CD14-positive monocyte (primary cell): ENCODE results near the gene ZC3HAV1L. TPM values are rescaled to one million over a fixed set of nuclear protein-coding genes. Genes with fewer than 3 reads are reported as not detected.

Experiments used
- DNase-seq, 3 donors: peaks; one replicate each; pipeline ENCODE4 v3.0.0-alpha.2; 2011 to 2022
- H2AFZ ChIP-seq: 2 replicates; pipeline ENCODE4 v1.6.0; 2012; ENCODE audit warnings: mild to moderate bottlenecking, low read depth, low read length, inconsistent platforms; ENCODE audit not compliant: insufficient read depth, poor library complexity, severe bottlenecking
- H3K27ac ChIP-seq, 2 donors: 1 replicate in 1 of 2; 2 replicates in 1 of 2; pipeline ENCODE4 v1.5.1; 2012 to 2013; ENCODE audit warnings: low read length in 2 of 2, control low read depth in 1 of 2, inconsistent platforms in 1 of 2, low read depth in 1 of 2, mild to moderate bottlenecking in 1 of 2
- H3K27me3 ChIP-seq, 2 donors: one replicate each; pipeline versions ENCODE4 v1.6.0 to v1.6.1; 2011 to 2013; ENCODE audit warnings: low read length in 2 of 2; ENCODE audit not compliant: control insufficient read depth in 2 of 2, insufficient read depth in 2 of 2
- H3K36me3 ChIP-seq, 2 donors: replicated peaks in 1 of 2; 1 replicate in 1 of 2; 2 replicates in 1 of 2; pipeline versions ENCODE4 v1.5.1 to v1.6.1; 2012 to 2013; ENCODE audit warnings: low read length in 2 of 2, control low read depth in 1 of 2, inconsistent platforms in 1 of 2, mild to moderate bottlenecking in 1 of 2; ENCODE audit not compliant: insufficient read depth in 2 of 2, control insufficient read depth in 1 of 2
- H3K4me1 ChIP-seq, 2 donors: 1 replicate in 1 of 2; 2 replicates in 1 of 2; pipeline versions ENCODE4 v1.5.1 to v1.6.1; 2012 to 2013; ENCODE audit warnings: low read length in 2 of 2, control low read depth in 1 of 2, inconsistent platforms in 1 of 2, mild to moderate bottlenecking in 1 of 2, moderate library complexity in 1 of 2; ENCODE audit not compliant: insufficient read depth in 2 of 2, control insufficient read depth in 1 of 2
- H3K4me2 ChIP-seq: replicated peaks from 2 replicates; pipeline ENCODE3; 2012; ENCODE audit warnings: low read length, moderate library complexity, mild to moderate bottlenecking; ENCODE audit not compliant: poor library complexity, severe bottlenecking; ENCODE audit errors: extremely low read depth
- H3K4me3 ChIP-seq, 3 experiments: fragments of 200-600 bp in 1 of 3; sonication (generic) in 1 of 3; replicated peaks in 1 of 3; 1 replicate in 2 of 3; 2 replicates in 1 of 3; pipeline ENCODE4 v1.5.1; 2011 to 2013; ENCODE audit warnings: low read length in 3 of 3, mild to moderate bottlenecking in 3 of 3, control low read depth in 2 of 3, low read depth in 2 of 3, inconsistent platforms in 1 of 3, moderate library complexity in 1 of 3
- H3K79me2 ChIP-seq: 2 replicates; pipeline ENCODE4 v1.6.0; 2012; ENCODE audit warnings: mild to moderate bottlenecking, control low read depth, inconsistent platforms, low read length, moderate library complexity; ENCODE audit not compliant: insufficient read depth
- H3K9ac ChIP-seq: 2 replicates; pipeline ENCODE4 v1.6.0; 2017; ENCODE audit warnings: low read length, mild to moderate bottlenecking; ENCODE audit not compliant: insufficient read depth, poor library complexity, severe bottlenecking
- H3K9me3 ChIP-seq, 2 donors: replicated peaks in 1 of 2; 1 replicate in 1 of 2; 2 replicates in 1 of 2; pipeline versions ENCODE4 v1.5.1 to v1.6.1; 2012 to 2013; ENCODE audit warnings: low read length in 2 of 2, control low read depth in 1 of 2; ENCODE audit not compliant: control insufficient read depth in 1 of 2, insufficient read depth in 1 of 2
- H4K20me1 ChIP-seq: 2 replicates; pipeline ENCODE4 v1.6.0; 2012; ENCODE audit warnings: mild to moderate bottlenecking, low read length, control low read depth, moderate library complexity; ENCODE audit not compliant: insufficient read depth
- H3K27ac Mint-ChIP-seq, 7 donors: one replicate each; pipeline ENCODE4 v1.8.0; 2020; ENCODE audit warnings: mild to moderate bottlenecking in 7 of 7, mixed read lengths in 7 of 7, moderate library complexity in 6 of 7, inconsistent platforms in 2 of 7
- H3K27me3 Mint-ChIP-seq, 3 donors: one replicate each; pipeline ENCODE4 v1.8.0; 2021 to 2022; ENCODE audit warnings: low read depth in 3 of 3, mild to moderate bottlenecking in 3 of 3, mixed read lengths in 3 of 3, moderate library complexity in 3 of 3, inconsistent platforms in 1 of 3
- H3K36me3 Mint-ChIP-seq, 2 donors: one replicate each; pipeline ENCODE4 v1.8.0; 2020; ENCODE audit warnings: mixed read lengths in 2 of 2, inconsistent platforms in 1 of 2, mild to moderate bottlenecking in 1 of 2
- H3K4me1 Mint-ChIP-seq: one replicate; pipeline ENCODE4 v1.8.0; 2020; ENCODE audit warnings: mild to moderate bottlenecking, mixed read lengths
- H3K4me3 Mint-ChIP-seq, 2 donors: one replicate each; pipeline ENCODE4 v1.8.0; 2020; ENCODE audit warnings: mild to moderate bottlenecking in 2 of 2, mixed read lengths in 2 of 2, moderate library complexity in 1 of 2
- H3K9me3 Mint-ChIP-seq, 7 donors: one replicate each; pipeline ENCODE4 v1.8.0; 2020 to 2022; ENCODE audit warnings: mixed read lengths in 7 of 7, mild to moderate bottlenecking in 6 of 7, moderate library complexity in 6 of 7, inconsistent platforms in 2 of 7
- WGBS: methylation state at CpG from one replicate; pipeline ENCODE4 v1.1.5; 2013; ENCODE audit warnings: missing lambda C conversion rate; ENCODE audit not compliant: insufficient coverage; 5-methylcytosine and 5-hydroxymethylcytosine counted together
- intact Hi-C, 2 donors: fragments of 100-400 bp; cut with micrococcal nuclease; formaldehyde crosslinking; loops; one replicate each; pipeline versions ENCODE4 v1.15.0 to v1.15.1; 2023
- polyA plus RNA-seq, 3 donors: library from polyadenylated mRNA; depleted of rRNA in 1 of 3; unstranded in 2 of 3; stranded (reverse) in 1 of 3; fragments of 300-500 nt in 2 of 3; fragments of >200 nt in 1 of 3; fragmentation: Illumina TruSeq in 2 of 3; gene quantifications; 1 replicate in 2 of 3; 2 replicates in 1 of 3; pipeline ENCODE4 v1.2.3, GENCODE V29; 2012 to 2021
- TF ChIP-seq, protein P1 (sequence below): fragments of 200-600 bp; IDR thresholded peaks from one replicate; pipeline ENCODE4 v1.8.0; 2022; ENCODE audit warnings: antibody characterized with exemption, mild to moderate bottlenecking

ZC3HAV1L gene
- polyA plus RNA-seq, 3 donors = 0.10 TPM; not detected in 2

DNA sequence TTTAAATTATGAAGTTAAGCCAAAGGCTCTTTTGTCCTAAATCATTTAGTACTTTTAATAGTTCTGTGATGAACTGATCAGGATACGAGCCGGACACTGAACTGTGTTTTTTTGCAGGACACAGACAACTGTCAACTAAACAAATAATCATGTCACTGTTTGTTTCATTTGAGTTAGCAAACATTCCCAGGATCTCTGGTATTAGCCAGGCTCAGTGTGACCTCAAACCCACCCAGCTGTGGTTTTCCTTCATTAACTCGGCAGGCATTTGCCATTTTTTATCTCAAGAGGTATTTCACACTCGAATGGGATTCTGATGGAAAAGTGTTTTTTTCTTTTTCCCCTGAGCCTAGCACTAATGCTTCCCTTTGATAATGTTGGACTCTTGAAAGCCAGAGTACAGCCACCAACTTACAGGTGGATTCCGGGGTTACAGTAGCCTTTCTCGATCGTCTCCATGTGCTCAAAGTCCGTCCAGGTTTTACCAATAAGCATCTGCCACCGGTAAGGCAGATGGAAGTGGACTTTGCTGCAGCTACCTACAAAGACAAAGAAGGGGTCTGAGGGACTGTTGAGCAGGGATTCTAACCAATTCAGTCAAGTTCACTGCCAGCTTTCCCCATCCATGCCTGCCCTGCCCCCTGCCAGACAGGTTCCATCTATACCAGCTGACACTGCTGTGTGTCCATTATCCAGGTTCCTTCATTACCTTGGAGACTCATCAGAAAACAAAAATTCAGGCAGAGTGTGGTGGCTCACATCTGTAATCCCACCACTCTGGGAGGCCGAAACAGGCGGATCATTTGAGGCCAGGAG lies 40.2 kb upstream of the ZC3HAV1L start:
- Mint-ChIP-seq H3K4me1 (peaks cover 22% of the 10 kb centered on the region), H3K9me3 (no peaks in the 10 kb centered on the region), H3K27me3 (peaks cover 0 to 2% (median 0%) of the 10 kb centered on the region in 3 donors), H3K36me3 (peaks cover 82 to 83% of the 10 kb centered on the region in 2 donors), H3K4me3 (no peak overlapping the region), H3K27ac (peak overlapping the region in 6 of 7 donors; percentile 25 to 73 (median 68))
- Histone ChIP-seq H3K27me3 (no peaks in the 10 kb centered on the region), H3K36me3 (peaks cover 74 to 92% of the 10 kb centered on the region in 2 donors), H3K27ac (peak overlapping the region in 1 of 2 donors; percentile 53), H3K4me3 (no peak overlapping the region), H3K4me2 (no peak overlapping the region), H3K9me3 (no peaks in the 10 kb centered on the region), H3K79me2 (peaks cover 48% of the 10 kb centered on the region), H3K4me1 (peaks cover 10 to 13% of the 10 kb centered on the region in 2 donors), H3K9ac (no peak overlapping the region), H4K20me1 (peaks cover 96% of the 10 kb centered on the region), H2AFZ (no peak overlapping the region)
- intact Hi-C loops = loop anchor here in 1 of 2 donors (10.0 kb wide), 1 partner anchor 191 kb away; no protein-coding TSS in a partner anchor
- WGBS = 96% methylated on average over 8 of the region's 11 CpGs
- TF ChIP-seq, protein P1, sequence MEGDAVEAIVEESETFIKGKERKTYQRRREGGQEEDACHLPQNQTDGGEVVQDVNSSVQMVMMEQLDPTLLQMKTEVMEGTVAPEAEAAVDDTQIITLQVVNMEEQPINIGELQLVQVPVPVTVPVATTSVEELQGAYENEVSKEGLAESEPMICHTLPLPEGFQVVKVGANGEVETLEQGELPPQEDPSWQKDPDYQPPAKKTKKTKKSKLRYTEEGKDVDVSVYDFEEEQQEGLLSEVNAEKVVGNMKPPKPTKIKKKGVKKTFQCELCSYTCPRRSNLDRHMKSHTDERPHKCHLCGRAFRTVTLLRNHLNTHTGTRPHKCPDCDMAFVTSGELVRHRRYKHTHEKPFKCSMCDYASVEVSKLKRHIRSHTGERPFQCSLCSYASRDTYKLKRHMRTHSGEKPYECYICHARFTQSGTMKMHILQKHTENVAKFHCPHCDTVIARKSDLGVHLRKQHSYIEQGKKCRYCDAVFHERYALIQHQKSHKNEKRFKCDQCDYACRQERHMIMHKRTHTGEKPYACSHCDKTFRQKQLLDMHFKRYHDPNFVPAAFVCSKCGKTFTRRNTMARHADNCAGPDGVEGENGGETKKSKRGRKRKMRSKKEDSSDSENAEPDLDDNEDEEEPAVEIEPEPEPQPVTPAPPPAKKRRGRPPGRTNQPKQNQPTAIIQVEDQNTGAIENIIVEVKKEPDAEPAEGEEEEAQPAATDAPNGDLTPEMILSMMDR = no peak
- no peak for DNase-seq

DNA sequence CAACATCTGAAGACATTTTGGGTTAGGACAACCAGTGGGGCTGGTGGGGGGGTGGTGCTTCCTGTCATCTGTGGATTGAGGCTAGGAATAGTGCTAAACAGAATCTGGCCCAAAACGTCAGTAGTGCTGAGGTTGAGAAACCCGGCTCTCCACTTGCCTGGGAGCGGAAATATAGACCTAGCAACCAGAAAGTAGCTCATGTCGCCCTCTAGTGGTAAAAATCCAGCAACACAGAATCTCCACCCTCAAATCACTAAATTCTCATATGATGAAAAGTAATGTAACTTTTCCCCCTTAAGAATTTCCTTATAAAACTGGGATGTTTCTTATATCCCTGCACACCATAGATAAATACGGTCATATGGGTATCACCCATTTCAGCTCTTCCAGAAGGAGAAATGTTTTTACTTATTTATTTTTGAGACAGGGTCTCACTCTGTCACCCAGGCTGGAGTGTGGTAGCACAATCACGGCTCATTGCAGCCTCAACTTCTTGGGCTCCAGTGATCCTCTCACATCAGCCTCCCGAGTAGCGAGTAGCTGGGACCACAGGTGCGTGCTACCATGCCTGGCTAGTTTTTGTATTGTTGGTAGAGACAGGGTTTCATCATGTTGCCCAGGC lies 39.3 kb upstream of the ZC3HAV1L start:
- peaks cover 91% of the 10 kb centered on the region for H4K20me1 ChIP-seq
- intact Hi-C loops = loop anchor here in 1 of 2 donors (10.0 kb wide), 1 partner anchor 190 kb away; no protein-coding TSS in a partner anchor
- H3K4me1 ChIP-seq = peaks cover 10 to 13% of the 10 kb centered on the region in 2 donors
- no peaks in the 10 kb centered on the region for H3K9me3 ChIP-seq
- 50% methylated on average over 2 of the region's 9 CpGs for WGBS
- Mint-ChIP-seq H3K27me3 (peaks cover 0 to 2% (median 0%) of the 10 kb centered on the region in 3 donors), H3K9me3 (no peaks in the 10 kb centered on the region), H3K4me3 (no peak overlapping the region), H3K36me3 (peaks cover 75 to 83% of the 10 kb centered on the region in 2 donors), H3K4me1 (peaks cover 19% of the 10 kb centered on the region), H3K27ac (peak overlapping the region; percentile 72 to 90 (median 81))
- H3K27me3 ChIP-seq = no peaks in the 10 kb centered on the region
- H3K79me2 ChIP-seq = peaks cover 44% of the 10 kb centered on the region
- H3K27ac ChIP-seq = peak overlapping the region; percentile 22 to 64
- H2AFZ ChIP-seq = no peak overlapping the region
- H3K9ac ChIP-seq = no peak overlapping the region
- no peak overlapping the region for H3K4me2 ChIP-seq
- no peak overlapping the region for H3K4me3 ChIP-seq
- H3K36me3 ChIP-seq = peaks cover 66 to 89% of the 10 kb centered on the region in 2 donors
- TF ChIP-seq, protein P1 = peak; percentile 82
- peak; percentile 68 to 81 (median 80) for DNase-seq
